ENCODE data around the gene ASTN2.

DNA sequence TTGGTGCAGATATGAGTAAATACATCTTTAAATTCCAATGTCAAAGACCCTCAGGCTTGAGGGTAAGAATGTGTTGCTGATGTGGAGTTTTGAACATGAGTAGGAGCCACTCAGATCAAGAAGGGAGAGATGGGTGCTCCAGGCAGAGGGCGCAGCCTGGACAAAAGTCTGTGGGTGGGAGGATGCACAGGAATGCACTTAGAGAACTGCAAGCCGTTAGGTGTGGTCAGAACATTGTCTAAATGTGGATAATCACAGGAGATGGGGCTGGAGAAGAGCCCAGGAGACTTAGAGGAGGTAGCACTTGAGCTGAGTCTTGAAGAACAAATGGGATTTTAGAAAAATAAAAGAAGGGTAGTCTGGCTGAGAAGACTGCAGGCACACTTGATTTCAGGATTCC, 1005.7 kb downstream of the ASTN2 start:
- TF ChIP-seq, protein P1, sequence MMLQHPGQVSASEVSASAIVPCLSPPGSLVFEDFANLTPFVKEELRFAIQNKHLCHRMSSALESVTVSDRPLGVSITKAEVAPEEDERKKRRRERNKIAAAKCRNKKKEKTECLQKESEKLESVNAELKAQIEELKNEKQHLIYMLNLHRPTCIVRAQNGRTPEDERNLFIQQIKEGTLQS (IDR thresholded peaks at IDR 0.05) = no peak
- TF ChIP-seq, protein P2, sequence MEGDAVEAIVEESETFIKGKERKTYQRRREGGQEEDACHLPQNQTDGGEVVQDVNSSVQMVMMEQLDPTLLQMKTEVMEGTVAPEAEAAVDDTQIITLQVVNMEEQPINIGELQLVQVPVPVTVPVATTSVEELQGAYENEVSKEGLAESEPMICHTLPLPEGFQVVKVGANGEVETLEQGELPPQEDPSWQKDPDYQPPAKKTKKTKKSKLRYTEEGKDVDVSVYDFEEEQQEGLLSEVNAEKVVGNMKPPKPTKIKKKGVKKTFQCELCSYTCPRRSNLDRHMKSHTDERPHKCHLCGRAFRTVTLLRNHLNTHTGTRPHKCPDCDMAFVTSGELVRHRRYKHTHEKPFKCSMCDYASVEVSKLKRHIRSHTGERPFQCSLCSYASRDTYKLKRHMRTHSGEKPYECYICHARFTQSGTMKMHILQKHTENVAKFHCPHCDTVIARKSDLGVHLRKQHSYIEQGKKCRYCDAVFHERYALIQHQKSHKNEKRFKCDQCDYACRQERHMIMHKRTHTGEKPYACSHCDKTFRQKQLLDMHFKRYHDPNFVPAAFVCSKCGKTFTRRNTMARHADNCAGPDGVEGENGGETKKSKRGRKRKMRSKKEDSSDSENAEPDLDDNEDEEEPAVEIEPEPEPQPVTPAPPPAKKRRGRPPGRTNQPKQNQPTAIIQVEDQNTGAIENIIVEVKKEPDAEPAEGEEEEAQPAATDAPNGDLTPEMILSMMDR (IDR thresholded peaks at IDR 0.05; ENCODE audit: low read depth, low read length, missing input control) = no peak
- TF ChIP-seq, protein P3, sequence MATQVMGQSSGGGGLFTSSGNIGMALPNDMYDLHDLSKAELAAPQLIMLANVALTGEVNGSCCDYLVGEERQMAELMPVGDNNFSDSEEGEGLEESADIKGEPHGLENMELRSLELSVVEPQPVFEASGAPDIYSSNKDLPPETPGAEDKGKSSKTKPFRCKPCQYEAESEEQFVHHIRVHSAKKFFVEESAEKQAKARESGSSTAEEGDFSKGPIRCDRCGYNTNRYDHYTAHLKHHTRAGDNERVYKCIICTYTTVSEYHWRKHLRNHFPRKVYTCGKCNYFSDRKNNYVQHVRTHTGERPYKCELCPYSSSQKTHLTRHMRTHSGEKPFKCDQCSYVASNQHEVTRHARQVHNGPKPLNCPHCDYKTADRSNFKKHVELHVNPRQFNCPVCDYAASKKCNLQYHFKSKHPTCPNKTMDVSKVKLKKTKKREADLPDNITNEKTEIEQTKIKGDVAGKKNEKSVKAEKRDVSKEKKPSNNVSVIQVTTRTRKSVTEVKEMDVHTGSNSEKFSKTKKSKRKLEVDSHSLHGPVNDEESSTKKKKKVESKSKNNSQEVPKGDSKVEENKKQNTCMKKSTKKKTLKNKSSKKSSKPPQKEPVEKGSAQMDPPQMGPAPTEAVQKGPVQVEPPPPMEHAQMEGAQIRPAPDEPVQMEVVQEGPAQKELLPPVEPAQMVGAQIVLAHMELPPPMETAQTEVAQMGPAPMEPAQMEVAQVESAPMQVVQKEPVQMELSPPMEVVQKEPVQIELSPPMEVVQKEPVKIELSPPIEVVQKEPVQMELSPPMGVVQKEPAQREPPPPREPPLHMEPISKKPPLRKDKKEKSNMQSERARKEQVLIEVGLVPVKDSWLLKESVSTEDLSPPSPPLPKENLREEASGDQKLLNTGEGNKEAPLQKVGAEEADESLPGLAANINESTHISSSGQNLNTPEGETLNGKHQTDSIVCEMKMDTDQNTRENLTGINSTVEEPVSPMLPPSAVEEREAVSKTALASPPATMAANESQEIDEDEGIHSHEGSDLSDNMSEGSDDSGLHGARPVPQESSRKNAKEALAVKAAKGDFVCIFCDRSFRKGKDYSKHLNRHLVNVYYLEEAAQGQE (IDR thresholded peaks at IDR 0.05) = no peak
- no peak for TF ChIP-seq RAD21 (IDR thresholded peaks at IDR 0.05)
- TF ChIP-seq, protein P4, sequence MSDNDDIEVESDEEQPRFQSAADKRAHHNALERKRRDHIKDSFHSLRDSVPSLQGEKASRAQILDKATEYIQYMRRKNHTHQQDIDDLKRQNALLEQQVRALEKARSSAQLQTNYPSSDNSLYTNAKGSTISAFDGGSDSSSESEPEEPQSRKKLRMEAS (IDR thresholded peaks at IDR 0.05) = no peak
- no peak for TF ChIP-seq TAF1 (conservative IDR thresholded peaks at IDR 0.05)
- no peak for TF ChIP-seq SP1 (IDR thresholded peaks at IDR 0.05)
- no peak for TF ChIP-seq HNF4A (conservative IDR thresholded peaks at IDR 0.05)
- no peak for TF ChIP-seq GABPA (IDR thresholded peaks at IDR 0.05 in 1 of 2, conservative IDR thresholded peaks at IDR 0.05 in 1 of 2)

Data from liver (tissue), 3 donors.